CD14-positive monocyte (primary cell): ENCODE measurements around the gene CEBPG. TPM values are rescaled to one million over a fixed set of nuclear protein-coding genes. Genes with fewer than 3 reads are reported as not detected.

ENCODE experiments used
- DNase-seq, 3 donors: peaks; one replicate each; pipeline ENCODE4 v3.0.0-alpha.2; 2011 to 2022
- H2AFZ ChIP-seq: 2 replicates; pipeline ENCODE4 v1.6.0; 2012; ENCODE audit warnings: mild to moderate bottlenecking, low read depth, low read length, inconsistent platforms; ENCODE audit not compliant: insufficient read depth, poor library complexity, severe bottlenecking
- H3K27ac ChIP-seq, 2 donors: 1 replicate in 1 of 2; 2 replicates in 1 of 2; pipeline ENCODE4 v1.5.1; 2012 to 2013; ENCODE audit warnings: low read length in 2 of 2, control low read depth in 1 of 2, inconsistent platforms in 1 of 2, low read depth in 1 of 2, mild to moderate bottlenecking in 1 of 2
- H3K27me3 ChIP-seq, 2 donors: one replicate each; pipeline versions ENCODE4 v1.6.0 to v1.6.1; 2011 to 2013; ENCODE audit warnings: low read length in 2 of 2; ENCODE audit not compliant: control insufficient read depth in 2 of 2, insufficient read depth in 2 of 2
- H3K36me3 ChIP-seq, 2 donors: replicated peaks in 1 of 2; 1 replicate in 1 of 2; 2 replicates in 1 of 2; pipeline versions ENCODE4 v1.5.1 to v1.6.1; 2012 to 2013; ENCODE audit warnings: low read length in 2 of 2, control low read depth in 1 of 2, inconsistent platforms in 1 of 2, mild to moderate bottlenecking in 1 of 2; ENCODE audit not compliant: insufficient read depth in 2 of 2, control insufficient read depth in 1 of 2
- H3K4me1 ChIP-seq, 2 donors: 1 replicate in 1 of 2; 2 replicates in 1 of 2; pipeline versions ENCODE4 v1.5.1 to v1.6.1; 2012 to 2013; ENCODE audit warnings: low read length in 2 of 2, control low read depth in 1 of 2, inconsistent platforms in 1 of 2, mild to moderate bottlenecking in 1 of 2, moderate library complexity in 1 of 2; ENCODE audit not compliant: insufficient read depth in 2 of 2, control insufficient read depth in 1 of 2
- H3K4me2 ChIP-seq: replicated peaks from 2 replicates; pipeline ENCODE3; 2012; ENCODE audit warnings: low read length, moderate library complexity, mild to moderate bottlenecking; ENCODE audit not compliant: poor library complexity, severe bottlenecking; ENCODE audit errors: extremely low read depth
- H3K4me3 ChIP-seq, 3 experiments: fragments of 200-600 bp in 1 of 3; sonication (generic) in 1 of 3; replicated peaks in 1 of 3; 1 replicate in 2 of 3; 2 replicates in 1 of 3; pipeline ENCODE4 v1.5.1; 2011 to 2013; ENCODE audit warnings: low read length in 3 of 3, mild to moderate bottlenecking in 3 of 3, control low read depth in 2 of 3, low read depth in 2 of 3, inconsistent platforms in 1 of 3, moderate library complexity in 1 of 3
- H3K79me2 ChIP-seq: 2 replicates; pipeline ENCODE4 v1.6.0; 2012; ENCODE audit warnings: mild to moderate bottlenecking, control low read depth, inconsistent platforms, low read length, moderate library complexity; ENCODE audit not compliant: insufficient read depth
- H3K9ac ChIP-seq: 2 replicates; pipeline ENCODE4 v1.6.0; 2017; ENCODE audit warnings: low read length, mild to moderate bottlenecking; ENCODE audit not compliant: insufficient read depth, poor library complexity, severe bottlenecking
- H3K9me3 ChIP-seq, 2 donors: replicated peaks in 1 of 2; 1 replicate in 1 of 2; 2 replicates in 1 of 2; pipeline versions ENCODE4 v1.5.1 to v1.6.1; 2012 to 2013; ENCODE audit warnings: low read length in 2 of 2, control low read depth in 1 of 2; ENCODE audit not compliant: control insufficient read depth in 1 of 2, insufficient read depth in 1 of 2
- H4K20me1 ChIP-seq: 2 replicates; pipeline ENCODE4 v1.6.0; 2012; ENCODE audit warnings: mild to moderate bottlenecking, low read length, control low read depth, moderate library complexity; ENCODE audit not compliant: insufficient read depth
- H3K27ac Mint-ChIP-seq, 7 donors: one replicate each; pipeline ENCODE4 v1.8.0; 2020; ENCODE audit warnings: mild to moderate bottlenecking in 7 of 7, mixed read lengths in 7 of 7, moderate library complexity in 6 of 7, inconsistent platforms in 2 of 7
- H3K27me3 Mint-ChIP-seq, 3 donors: one replicate each; pipeline ENCODE4 v1.8.0; 2021 to 2022; ENCODE audit warnings: low read depth in 3 of 3, mild to moderate bottlenecking in 3 of 3, mixed read lengths in 3 of 3, moderate library complexity in 3 of 3, inconsistent platforms in 1 of 3
- H3K36me3 Mint-ChIP-seq, 2 donors: one replicate each; pipeline ENCODE4 v1.8.0; 2020; ENCODE audit warnings: mixed read lengths in 2 of 2, inconsistent platforms in 1 of 2, mild to moderate bottlenecking in 1 of 2
- H3K4me1 Mint-ChIP-seq: one replicate; pipeline ENCODE4 v1.8.0; 2020; ENCODE audit warnings: mild to moderate bottlenecking, mixed read lengths
- H3K4me3 Mint-ChIP-seq, 2 donors: one replicate each; pipeline ENCODE4 v1.8.0; 2020; ENCODE audit warnings: mild to moderate bottlenecking in 2 of 2, mixed read lengths in 2 of 2, moderate library complexity in 1 of 2
- H3K9me3 Mint-ChIP-seq, 7 donors: one replicate each; pipeline ENCODE4 v1.8.0; 2020 to 2022; ENCODE audit warnings: mixed read lengths in 7 of 7, mild to moderate bottlenecking in 6 of 7, moderate library complexity in 6 of 7, inconsistent platforms in 2 of 7
- CTCF ChIP-seq: fragments of 200-600 bp; IDR thresholded peaks from one replicate; pipeline ENCODE4 v1.8.0; 2022; ENCODE audit warnings: antibody characterized with exemption, mild to moderate bottlenecking
- WGBS: methylation state at CpG from one replicate; pipeline ENCODE4 v1.1.5; 2013; ENCODE audit warnings: missing lambda C conversion rate; ENCODE audit not compliant: insufficient coverage; 5-methylcytosine and 5-hydroxymethylcytosine counted together
- intact Hi-C, 2 donors: fragments of 100-400 bp; cut with micrococcal nuclease; formaldehyde crosslinking; loops; one replicate each; pipeline versions ENCODE4 v1.15.0 to v1.15.1; 2023
- polyA plus RNA-seq, 3 donors: library from polyadenylated mRNA; depleted of rRNA in 1 of 3; unstranded in 2 of 3; stranded (reverse) in 1 of 3; fragments of 300-500 nt in 2 of 3; fragments of >200 nt in 1 of 3; fragmentation: Illumina TruSeq in 2 of 3; gene quantifications; 1 replicate in 2 of 3; 2 replicates in 1 of 3; pipeline ENCODE4 v1.2.3, GENCODE V29; 2012 to 2021

The CEBPG gene
- polyA plus RNA-seq, 3 donors, result 16.8 to 18.3 (median 17.8) TPM

GRCh38 chr19:33349319-33350289 is 23.9 kb upstream of the CEBPG start:
- H3K9me3 ChIP-seq, result no peaks in the 10 kb centered on the region
- WGBS, result 97% methylated on average over 6 of the region's 12 CpGs
- no peak for DNase-seq
- no peaks in the 10 kb centered on the region for H4K20me1 ChIP-seq
- no peaks in the 10 kb centered on the region for H3K79me2 ChIP-seq
- peaks cover 0 to 9% of the 10 kb centered on the region in 2 donors for H3K27me3 ChIP-seq
- H3K27ac ChIP-seq, result no peak overlapping the region
- intact Hi-C loops, result no loop called here
- no peak overlapping the region for H3K4me3 ChIP-seq
- Mint-ChIP-seq H3K27me3 (peaks cover 9 to 27% (median 26%) of the 10 kb centered on the region in 3 donors), H3K4me3 (no peak overlapping the region), H3K9me3 (peaks cover 0 to 9% (median 0%) of the 10 kb centered on the region in 7 donors), H3K36me3 (no peaks in the 10 kb centered on the region), H3K27ac (no peak overlapping the region), H3K4me1 (peaks cover 4% of the 10 kb centered on the region)
- H3K9ac ChIP-seq, result no peak overlapping the region
- no peaks in the 10 kb centered on the region for H3K4me1 ChIP-seq
- no peaks in the 10 kb centered on the region for H3K36me3 ChIP-seq
- no peak for TF ChIP-seq CTCF
- H2AFZ ChIP-seq, result no peak overlapping the region
- H3K4me2 ChIP-seq, result no peak overlapping the region

- no peaks in the 10 kb centered on the region for H4K20me1 ChIP-seq
- H3K4me2 ChIP-seq, result no peak overlapping the region
- H3K79me2 ChIP-seq, result no peaks in the 10 kb centered on the region
- intact Hi-C loops, result no loop called here
- peaks cover 0 to 7% of the 10 kb centered on the region in 2 donors for H3K27me3 ChIP-seq
- 97% methylated on average over 5 of the region's 12 CpGs for WGBS
- peaks cover 5 to 6% of the 10 kb centered on the region in 2 donors for H3K9me3 ChIP-seq
- no peaks in the 10 kb centered on the region for H3K4me1 ChIP-seq
- H3K36me3 ChIP-seq, result no peaks in the 10 kb centered on the region
- H2AFZ ChIP-seq, result no peak overlapping the region
- Mint-ChIP-seq H3K9me3 (peaks cover 5 to 17% (median 7%) of the 10 kb centered on the region in 7 donors), H3K4me3 (no peak overlapping the region), H3K36me3 (peaks cover 0 to 1% of the 10 kb centered on the region in 2 donors), H3K27me3 (peaks cover 7 to 24% (median 21%) of the 10 kb centered on the region in 3 donors), H3K27ac (no peak overlapping the region), H3K4me1 (peaks cover 4% of the 10 kb centered on the region)
- no peak overlapping the region for H3K27ac ChIP-seq
- no peak for DNase-seq
- no peak overlapping the region for H3K9ac ChIP-seq
- H3K4me3 ChIP-seq, result no peak overlapping the region
- no peak for TF ChIP-seq CTCF
Observed at GRCh38 chr19:33350538-33351309, 22.8 kb upstream of the CEBPG start.
